ENCODE data around the gene WDR64.

WDR64 gene

DNA sequence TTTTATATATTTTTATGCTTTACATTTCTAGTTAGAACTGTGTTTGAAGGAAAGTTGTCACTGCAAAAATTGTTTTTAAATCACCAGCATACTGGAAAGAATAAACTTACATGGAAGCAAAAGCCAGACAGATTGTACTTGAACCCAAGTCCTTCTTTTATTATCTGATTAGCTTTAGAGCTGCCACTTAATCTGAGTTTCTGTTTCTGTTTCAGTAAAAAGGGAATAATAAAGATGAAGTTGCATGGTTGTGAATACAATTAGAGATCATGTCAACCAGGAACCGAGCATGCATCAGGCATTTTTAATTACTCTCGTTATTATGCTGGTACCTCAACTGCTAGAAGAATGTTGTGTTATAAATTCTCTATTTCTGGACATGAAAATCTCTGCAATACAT is 119.0 kb downstream of the WDR64 start:
- TF ChIP-seq, protein P1, sequence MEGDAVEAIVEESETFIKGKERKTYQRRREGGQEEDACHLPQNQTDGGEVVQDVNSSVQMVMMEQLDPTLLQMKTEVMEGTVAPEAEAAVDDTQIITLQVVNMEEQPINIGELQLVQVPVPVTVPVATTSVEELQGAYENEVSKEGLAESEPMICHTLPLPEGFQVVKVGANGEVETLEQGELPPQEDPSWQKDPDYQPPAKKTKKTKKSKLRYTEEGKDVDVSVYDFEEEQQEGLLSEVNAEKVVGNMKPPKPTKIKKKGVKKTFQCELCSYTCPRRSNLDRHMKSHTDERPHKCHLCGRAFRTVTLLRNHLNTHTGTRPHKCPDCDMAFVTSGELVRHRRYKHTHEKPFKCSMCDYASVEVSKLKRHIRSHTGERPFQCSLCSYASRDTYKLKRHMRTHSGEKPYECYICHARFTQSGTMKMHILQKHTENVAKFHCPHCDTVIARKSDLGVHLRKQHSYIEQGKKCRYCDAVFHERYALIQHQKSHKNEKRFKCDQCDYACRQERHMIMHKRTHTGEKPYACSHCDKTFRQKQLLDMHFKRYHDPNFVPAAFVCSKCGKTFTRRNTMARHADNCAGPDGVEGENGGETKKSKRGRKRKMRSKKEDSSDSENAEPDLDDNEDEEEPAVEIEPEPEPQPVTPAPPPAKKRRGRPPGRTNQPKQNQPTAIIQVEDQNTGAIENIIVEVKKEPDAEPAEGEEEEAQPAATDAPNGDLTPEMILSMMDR (conservative IDR thresholded peaks at IDR 0.05; ENCODE audit: low read depth) = no peak
- POLR2A ChIA-PET (ENCODE audit: low non-redundant PET) = no interaction called here
- no peak overlapping the region for H3K27ac ChIP-seq
- DNase-seq (ENCODE audit: low spot score) = no peak
- CTCF ChIA-PET = no interaction called here

DNA sequence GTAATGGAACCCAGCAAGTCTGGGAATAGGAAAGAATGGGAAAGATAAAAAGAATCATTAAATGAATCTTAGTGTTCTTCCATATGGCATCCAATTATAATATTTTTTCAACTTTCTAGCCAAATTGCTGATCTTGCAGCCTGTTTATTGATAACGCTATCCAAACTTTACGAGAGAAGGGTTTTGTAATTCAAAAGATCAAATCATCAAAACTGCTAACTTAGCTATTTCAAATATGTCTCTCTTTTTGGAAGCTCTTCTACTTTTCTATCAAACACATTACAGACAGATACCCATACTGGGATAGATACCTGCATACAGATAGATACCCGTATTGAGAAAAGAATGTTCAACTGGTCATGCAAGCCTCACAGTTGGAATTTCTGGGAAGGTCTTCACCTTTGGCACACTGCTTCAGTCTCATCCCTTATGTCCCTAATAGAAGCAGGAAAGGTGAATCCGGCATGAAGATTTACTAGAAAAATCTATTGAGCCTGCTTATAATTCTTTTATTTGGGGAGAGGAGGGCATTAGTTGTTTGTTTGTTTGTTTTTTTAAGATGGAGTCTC is 120.9 kb downstream of the WDR64 start:
- TF ChIP-seq, protein P1 (conservative IDR thresholded peaks at IDR 0.05; ENCODE audit: low read depth) = no peak
- ChIA-PET POLR2A (ENCODE audit: low non-redundant PET) (no interaction called here), CTCF (no interaction called here)
- DNase-seq (ENCODE audit: low spot score) = no peak
- H3K27ac ChIP-seq = no peak overlapping the region

DNA sequence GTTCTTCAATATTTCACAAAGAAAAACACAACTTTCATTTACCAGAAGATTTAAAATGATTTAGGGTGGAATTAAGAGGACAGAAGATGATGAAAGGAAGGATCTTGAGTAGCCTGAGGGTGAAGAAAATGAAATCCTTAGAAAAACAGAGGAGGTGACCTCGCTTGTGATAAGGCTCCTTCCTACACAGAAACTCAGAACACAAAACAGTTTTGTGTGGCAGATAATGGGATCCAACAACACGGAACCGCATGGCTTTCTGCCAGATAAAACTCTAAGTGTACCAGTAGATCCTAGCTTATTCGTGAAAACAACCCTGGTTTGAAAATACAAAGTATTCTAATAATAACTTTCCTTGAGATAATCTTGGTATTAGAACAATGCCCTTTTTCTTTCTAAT is 121.9 kb downstream of the WDR64 start:
- ChIA-PET CTCF (interaction anchor here (0.6 kb wide), 1 partner anchor 35 kb away, joined by 9 read pairs; no protein-coding TSS in a partner anchor), POLR2A (ENCODE audit: low non-redundant PET) (no interaction called here)
- DNase-seq (ENCODE audit: low spot score) = no peak
- H3K27ac ChIP-seq = no peak overlapping the region
- TF ChIP-seq, protein P1 (conservative IDR thresholded peaks at IDR 0.05; ENCODE audit: low read depth) = no peak

DNA sequence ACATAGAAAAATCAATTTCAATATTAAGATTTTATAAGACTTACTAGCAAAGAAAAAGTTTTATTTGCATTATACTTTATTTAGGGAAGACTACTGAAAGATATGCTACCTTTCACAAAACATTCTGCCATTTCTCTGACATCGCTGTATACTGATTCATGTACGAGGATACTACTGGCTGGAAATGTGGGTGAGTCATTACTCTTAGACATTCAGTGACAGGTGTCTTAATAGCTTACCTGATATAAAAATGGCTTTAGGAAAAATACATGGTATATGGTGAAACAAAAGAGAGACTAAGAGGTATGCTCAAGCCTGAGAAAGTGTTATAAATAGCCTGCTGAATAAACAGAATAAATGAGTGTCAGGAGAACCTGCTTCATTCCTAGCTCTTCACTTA is 122.9 kb downstream of the WDR64 start:
- DNase-seq (ENCODE audit: low spot score) = peak; percentile 34
- TF ChIP-seq, protein P1 (conservative IDR thresholded peaks at IDR 0.05; ENCODE audit: low read depth) = no peak
- ChIA-PET CTCF (no interaction called here), POLR2A (ENCODE audit: low non-redundant PET) (no interaction called here)
- H3K27ac ChIP-seq = no peak overlapping the region

DNA sequence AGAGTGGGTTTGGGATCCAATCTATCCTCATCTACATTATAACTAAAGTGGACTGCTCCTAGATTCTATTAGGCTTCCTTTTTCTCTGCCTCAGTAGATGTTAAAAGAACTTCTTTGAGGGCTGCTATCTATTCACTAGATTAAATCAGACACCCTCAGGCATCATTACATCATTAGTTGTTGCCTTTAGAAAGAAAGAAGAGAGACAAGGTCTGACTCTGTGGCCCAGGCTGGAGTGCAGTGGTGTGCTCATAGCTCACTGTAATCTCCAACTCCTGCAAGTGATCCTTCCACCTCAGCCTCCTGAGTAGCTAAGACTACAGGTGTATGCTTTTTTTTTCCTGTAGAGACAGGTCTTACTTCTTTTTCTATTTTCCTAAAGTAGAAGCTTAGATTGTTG is 124.8 kb downstream of the WDR64 start:
- TF ChIP-seq, protein P1 (conservative IDR thresholded peaks at IDR 0.05; ENCODE audit: low read depth) = no peak
- H3K27ac ChIP-seq = no peak overlapping the region
- CTCF ChIA-PET = interaction anchor here (0.6 to 0.7 kb wide), 2 partner anchors 144 to 291 kb away, joined by 3 read pairs; no protein-coding TSS in a partner anchor
- POLR2A ChIA-PET (ENCODE audit: low non-redundant PET) = no interaction called here
- DNase-seq (ENCODE audit: low spot score) = no peak

DNA sequence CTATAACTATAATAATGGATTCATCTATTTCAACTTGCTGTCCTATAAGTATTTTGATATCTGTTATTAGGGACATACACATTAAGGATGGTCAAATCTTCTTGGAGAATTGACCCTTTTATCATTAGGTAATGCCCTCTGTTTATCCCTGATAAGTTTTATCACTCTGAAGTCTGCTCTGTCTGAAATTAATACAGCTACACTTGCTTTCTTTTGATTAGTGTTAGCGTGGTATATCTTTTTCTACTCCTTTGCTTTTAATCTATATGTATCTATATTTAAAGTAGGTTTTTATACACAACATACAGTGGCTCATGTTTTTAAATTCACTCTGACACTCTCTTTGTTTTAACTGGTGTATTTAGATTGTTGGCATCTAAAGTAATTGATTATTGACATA is 126.0 kb downstream of the WDR64 start:
- TF ChIP-seq, protein P1 (conservative IDR thresholded peaks at IDR 0.05; ENCODE audit: low read depth) = no peak
- POLR2A ChIA-PET (ENCODE audit: low non-redundant PET) = no interaction called here
- no peak for DNase-seq (ENCODE audit: low spot score)
- H3K27ac ChIP-seq = no peak overlapping the region
- CTCF ChIA-PET = no interaction called here

Data from RWPE1 (cell line).